Thymus (tissue), 11 donors: Measurements from ENCODE around the gene KDELR1. TPM values are rescaled to one million over a fixed set of nuclear protein-coding genes. Genes with fewer than 3 reads are reported as not detected.
A peak's percentile ranks its signal among the peaks of the same experiment; 100 is the strongest.

ENCODE experiments used
- DNase-seq, 9 donors: peaks; one replicate each; pipeline ENCODE4 v3.0.0-alpha.2; 2013; ENCODE audit warnings: low spot score in 9 of 9, low read depth in 6 of 9, missing footprints in 1 of 9
- H3K27ac ChIP-seq, 2 donors: one replicate each; pipeline ENCODE4 v1.5.1; 2013; ENCODE audit warnings: control low read depth in 1 of 2, low read depth in 1 of 2, low read length in 1 of 2, mild to moderate bottlenecking in 1 of 2, moderate library complexity in 1 of 2
- H3K27me3 ChIP-seq, 2 donors: one replicate each; pipeline ENCODE4 v1.5.1; 2013; ENCODE audit warnings: low read length in 1 of 2; ENCODE audit not compliant: control insufficient read depth in 2 of 2, insufficient read depth in 1 of 2
- H3K36me3 ChIP-seq, 2 donors: one replicate each; pipeline ENCODE4 v1.5.1; 2013; ENCODE audit warnings: low read length in 1 of 2, mild to moderate bottlenecking in 1 of 2, moderate library complexity in 1 of 2; ENCODE audit not compliant: control insufficient read depth in 2 of 2, insufficient read depth in 2 of 2
- H3K4me1 ChIP-seq, 2 donors: one replicate each; pipeline ENCODE4 v1.5.1; 2013; ENCODE audit warnings: low read length in 2 of 2; ENCODE audit not compliant: control insufficient read depth in 2 of 2, insufficient read depth in 2 of 2
- H3K4me3 ChIP-seq, 2 donors: one replicate each; pipeline ENCODE4 v1.5.1; 2013; ENCODE audit warnings: low read length in 2 of 2, control low read depth in 1 of 2, mild to moderate bottlenecking in 1 of 2
- H3K9me3 ChIP-seq, 2 donors: one replicate each; pipeline ENCODE4 v1.5.1; 2013; ENCODE audit warnings: low read length in 1 of 2, mild to moderate bottlenecking in 1 of 2; ENCODE audit not compliant: control insufficient read depth in 2 of 2, insufficient read depth in 1 of 2
- WGBS: extraction: QIAGEN DNeasy Blood & Tissue Kit; methylation state at CpG from one replicate; pipeline ENCODE4 v1.1.7; 2013; 5-methylcytosine and 5-hydroxymethylcytosine counted together
- polyA plus RNA-seq: library from polyadenylated mRNA; stranded (reverse); fragments of 200-250 nt; gene quantifications from one replicate; pipeline ENCODE4 v1.2.3, GENCODE V29; 2013
- total RNA-seq: library from RNA; stranded (reverse); fragments of 120-200 nt; gene quantifications from one replicate; pipeline ENCODE4 v1.2.4, GENCODE V29; 2013
- donor health status: healthy.

KDELR1 gene
- total and polyA plus RNA-seq, 2 donors = 20.7 to 81.0 TPM

DNA sequence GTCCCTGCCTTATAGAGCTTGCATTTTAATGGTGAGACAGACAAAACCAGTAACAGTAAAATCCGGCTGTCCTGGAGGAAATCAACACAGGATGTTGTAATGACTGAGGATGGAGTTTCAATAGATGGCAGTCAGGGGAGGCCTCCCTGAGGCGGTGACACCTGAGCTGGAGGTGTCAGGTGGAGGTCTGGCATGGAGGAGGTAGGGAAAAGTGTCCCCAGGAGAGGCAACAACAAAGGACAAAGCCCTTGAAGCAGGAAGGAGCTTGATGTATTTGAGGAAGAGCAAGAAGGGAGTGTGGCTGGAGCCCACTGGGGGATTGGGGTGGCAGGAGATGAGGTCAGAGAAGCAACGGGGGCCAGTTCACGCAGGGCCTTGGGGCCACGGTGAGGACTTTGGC is 9.9 kb upstream of the KDELR1 start:
- H3K27me3 ChIP-seq = peaks cover 29 to 46% of the 10 kb centered on the region in 2 donors
- peaks cover 6 to 14% of the 10 kb centered on the region in 2 donors for H3K4me1 ChIP-seq
- no peak overlapping the region for H3K27ac ChIP-seq
- WGBS = 91% methylated on average over 5 of the region's 5 CpGs
- no peak for DNase-seq
- H3K9me3 ChIP-seq = peaks cover 1 to 5% of the 10 kb centered on the region in 2 donors
- H3K4me3 ChIP-seq = no peak overlapping the region
- no peaks in the 10 kb centered on the region for H3K36me3 ChIP-seq

DNA sequence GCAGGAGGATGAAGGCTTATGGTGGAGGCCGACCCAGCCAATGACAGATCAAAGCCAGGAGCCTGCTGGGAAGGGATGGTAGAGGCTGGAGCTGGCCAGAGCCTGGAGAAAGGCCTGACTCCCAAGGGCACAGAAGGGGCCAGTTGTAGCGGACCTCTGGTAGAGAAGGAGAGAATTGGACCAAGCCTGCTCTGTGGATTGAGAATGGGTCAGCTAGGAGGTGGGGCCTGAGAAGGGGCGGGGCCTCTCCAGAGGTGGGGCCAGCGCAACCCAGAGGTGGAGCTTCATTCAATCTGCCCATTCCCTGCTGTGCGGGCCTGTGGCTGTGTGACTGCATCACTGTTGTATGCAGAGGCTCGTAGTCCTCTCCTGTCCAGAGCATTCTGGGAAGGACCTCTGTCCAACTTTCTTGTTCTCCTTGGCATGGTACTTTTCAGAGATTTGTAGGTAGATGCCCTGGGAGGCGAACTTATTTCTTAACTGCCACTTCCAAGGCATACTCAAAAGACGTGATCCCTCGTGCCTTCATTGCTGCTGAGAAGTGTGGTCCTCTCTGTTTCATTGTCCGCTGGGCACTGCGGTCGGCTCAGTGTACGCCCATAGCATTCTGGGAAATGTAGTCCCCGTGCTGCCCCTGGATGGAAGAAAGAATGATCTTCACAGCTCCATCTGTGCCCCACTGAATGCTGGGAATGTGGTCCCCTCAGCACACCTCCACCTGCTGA is 8.8 kb upstream of the KDELR1 start:
- H3K27me3 ChIP-seq = peaks cover 40 to 52% of the 10 kb centered on the region in 2 donors
- no peaks in the 10 kb centered on the region for H3K36me3 ChIP-seq
- 67% methylated on average over 14 of the region's 14 CpGs for WGBS
- no peak for DNase-seq
- H3K27ac ChIP-seq = no peak overlapping the region
- H3K9me3 ChIP-seq = peaks cover 1 to 5% of the 10 kb centered on the region in 2 donors
- peaks cover 6 to 14% of the 10 kb centered on the region in 2 donors for H3K4me1 ChIP-seq
- no peak overlapping the region for H3K4me3 ChIP-seq

DNA sequence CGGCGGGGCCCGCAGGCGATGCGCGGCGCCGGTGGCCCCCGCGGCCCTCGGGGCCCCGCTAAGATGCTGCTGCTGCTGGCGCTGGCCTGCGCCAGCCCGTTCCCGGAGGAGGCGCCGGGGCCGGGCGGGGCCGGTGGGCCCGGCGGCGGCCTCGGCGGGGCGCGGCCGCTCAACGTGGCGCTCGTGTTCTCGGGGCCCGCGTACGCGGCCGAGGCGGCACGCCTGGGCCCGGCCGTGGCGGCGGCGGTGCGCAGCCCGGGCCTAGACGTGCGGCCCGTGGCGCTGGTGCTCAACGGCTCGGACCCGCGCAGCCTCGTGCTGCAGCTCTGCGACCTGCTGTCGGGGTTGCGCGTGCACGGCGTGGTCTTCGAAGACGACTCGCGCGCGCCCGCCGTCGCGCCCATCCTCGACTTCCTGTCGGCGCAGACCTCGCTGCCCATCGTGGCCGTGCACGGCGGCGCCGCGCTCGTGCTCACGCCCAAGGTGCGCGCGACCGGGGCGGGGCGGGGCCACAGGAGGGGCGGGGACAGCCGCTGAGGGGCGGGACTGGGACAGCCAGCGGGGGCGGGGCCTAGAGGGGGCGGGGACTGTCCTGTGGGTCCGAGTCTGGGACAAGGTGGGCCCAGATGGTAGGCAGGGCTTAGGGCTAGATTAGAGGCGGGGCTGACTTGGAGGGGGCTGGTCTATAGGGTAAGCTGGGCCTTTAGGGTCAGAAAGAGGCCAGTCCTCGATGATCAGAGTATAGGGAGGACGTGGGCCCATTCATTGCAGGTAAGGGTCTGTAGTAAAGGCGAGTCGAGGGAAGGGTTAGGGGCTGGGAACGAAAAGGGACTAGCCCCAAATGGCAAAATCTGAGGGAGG is 7.3 kb upstream of the KDELR1 start:
- peaks cover 56 to 66% of the 10 kb centered on the region in 2 donors for H3K27me3 ChIP-seq
- peaks cover 6 to 25% of the 10 kb centered on the region in 2 donors for H3K4me1 ChIP-seq
- WGBS = 7% methylated on average over 104 of the region's 104 CpGs
- no peak overlapping the region for H3K27ac ChIP-seq
- peak overlapping the region in 1 of 2 donors; percentile 62 for H3K4me3 ChIP-seq
- peak in 7 of 9 donors; percentile 44 to 81 (median 58) for DNase-seq
- H3K9me3 ChIP-seq = peaks cover 1 to 5% of the 10 kb centered on the region in 2 donors
- no peaks in the 10 kb centered on the region for H3K36me3 ChIP-seq

DNA sequence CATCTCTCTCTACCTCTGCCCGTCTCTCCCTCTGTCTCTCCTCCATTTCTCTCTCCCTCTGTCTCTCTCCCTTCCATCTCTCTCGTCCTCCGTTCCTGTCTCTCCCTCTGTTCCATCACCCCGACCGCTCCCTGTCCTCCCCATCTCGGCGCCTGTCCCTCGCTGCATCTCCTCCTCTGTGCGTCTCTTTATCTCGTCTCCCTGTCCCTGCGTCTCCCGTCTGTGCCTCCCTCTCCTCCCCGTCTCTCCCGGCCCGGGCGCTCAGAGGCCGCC is 6.7 kb upstream of the KDELR1 start:
- peaks cover 61 to 71% of the 10 kb centered on the region in 2 donors for H3K27me3 ChIP-seq
- peaks cover 1 to 5% of the 10 kb centered on the region in 2 donors for H3K9me3 ChIP-seq
- DNase-seq = no peak
- H3K36me3 ChIP-seq = no peaks in the 10 kb centered on the region
- peak overlapping the region; percentile 16 to 62 for H3K4me3 ChIP-seq
- 6% methylated on average over 17 of the region's 17 CpGs for WGBS
- H3K4me1 ChIP-seq = peaks cover 6 to 22% of the 10 kb centered on the region in 2 donors
- no peak overlapping the region for H3K27ac ChIP-seq

DNA sequence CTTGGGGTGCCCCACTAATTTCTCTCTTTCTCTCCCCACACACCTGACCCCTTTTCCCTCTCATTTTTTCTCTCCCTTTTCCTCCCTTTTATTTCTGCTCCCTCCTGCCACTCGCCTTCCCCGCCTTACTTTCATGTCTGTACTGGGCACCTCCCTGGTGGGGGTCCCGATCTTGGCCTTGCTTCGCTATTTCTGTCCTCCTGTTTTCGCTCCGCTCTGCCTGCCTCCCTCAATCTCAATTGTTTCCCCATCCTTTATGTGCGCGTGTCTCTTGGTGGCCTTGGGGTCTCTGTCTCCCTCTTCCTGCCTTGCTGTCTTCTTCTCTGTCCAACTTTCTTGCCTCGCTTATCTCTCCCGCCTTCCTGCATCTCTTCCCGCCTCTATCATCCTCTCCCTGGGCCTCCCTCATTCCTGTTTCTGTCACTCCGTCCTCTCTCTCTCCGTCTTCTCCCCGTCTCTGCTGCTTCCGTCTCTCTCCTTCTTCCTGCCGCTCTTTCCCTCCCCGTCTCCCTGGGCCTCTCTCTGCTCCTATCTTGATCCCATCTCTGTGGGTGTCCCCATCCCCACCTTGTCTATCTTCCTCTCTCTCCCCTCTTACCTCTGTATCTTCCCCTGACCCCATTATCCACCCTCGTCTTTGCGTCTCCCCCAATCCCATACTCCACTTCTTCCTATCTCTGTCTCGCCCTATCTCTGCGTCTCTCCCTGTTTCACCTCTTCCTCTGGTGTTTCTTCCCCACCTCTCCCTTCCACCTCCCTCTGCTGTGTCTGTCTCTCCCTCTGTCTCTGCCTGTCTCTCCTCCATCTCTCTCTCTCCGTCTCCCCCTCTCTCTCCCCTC is 6.1 kb upstream of the KDELR1 start:
- 45% methylated on average over 22 of the region's 22 CpGs for WGBS
- peak overlapping the region; percentile 16 to 62 for H3K4me3 ChIP-seq
- peaks cover 67 to 77% of the 10 kb centered on the region in 2 donors for H3K27me3 ChIP-seq
- H3K9me3 ChIP-seq = peaks cover 1 to 5% of the 10 kb centered on the region in 2 donors
- peaks cover 6 to 22% of the 10 kb centered on the region in 2 donors for H3K4me1 ChIP-seq
- no peaks in the 10 kb centered on the region for H3K36me3 ChIP-seq
- no peak for DNase-seq
- H3K27ac ChIP-seq = no peak overlapping the region

DNA sequence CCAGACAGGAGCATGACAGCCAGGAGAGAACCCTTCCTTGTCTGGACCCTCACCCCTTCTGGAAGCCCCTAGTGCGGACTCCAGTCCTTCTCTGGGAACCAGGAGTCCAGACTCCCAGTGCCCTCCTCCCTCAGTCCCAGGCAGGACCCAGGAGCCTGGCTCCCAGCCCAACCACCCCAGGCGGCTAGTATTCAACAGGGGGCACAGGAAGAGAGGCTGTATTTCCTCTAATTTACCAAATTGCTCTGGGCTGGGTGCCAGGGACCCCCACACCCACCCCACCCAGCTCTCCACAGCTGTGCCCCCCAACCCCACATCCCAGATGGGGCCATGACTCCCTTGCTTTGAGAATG is 5.4 kb upstream of the KDELR1 start:
- H3K36me3 ChIP-seq = no peaks in the 10 kb centered on the region
- H3K4me3 ChIP-seq = no peak overlapping the region
- H3K4me1 ChIP-seq = peaks cover 6 to 23% of the 10 kb centered on the region in 2 donors
- peaks cover 1 to 5% of the 10 kb centered on the region in 2 donors for H3K9me3 ChIP-seq
- H3K27me3 ChIP-seq = peaks cover 70 to 84% of the 10 kb centered on the region in 2 donors
- WGBS = 51% methylated on average over 2 of the region's 2 CpGs
- DNase-seq = no peak
- no peak overlapping the region for H3K27ac ChIP-seq

DNA sequence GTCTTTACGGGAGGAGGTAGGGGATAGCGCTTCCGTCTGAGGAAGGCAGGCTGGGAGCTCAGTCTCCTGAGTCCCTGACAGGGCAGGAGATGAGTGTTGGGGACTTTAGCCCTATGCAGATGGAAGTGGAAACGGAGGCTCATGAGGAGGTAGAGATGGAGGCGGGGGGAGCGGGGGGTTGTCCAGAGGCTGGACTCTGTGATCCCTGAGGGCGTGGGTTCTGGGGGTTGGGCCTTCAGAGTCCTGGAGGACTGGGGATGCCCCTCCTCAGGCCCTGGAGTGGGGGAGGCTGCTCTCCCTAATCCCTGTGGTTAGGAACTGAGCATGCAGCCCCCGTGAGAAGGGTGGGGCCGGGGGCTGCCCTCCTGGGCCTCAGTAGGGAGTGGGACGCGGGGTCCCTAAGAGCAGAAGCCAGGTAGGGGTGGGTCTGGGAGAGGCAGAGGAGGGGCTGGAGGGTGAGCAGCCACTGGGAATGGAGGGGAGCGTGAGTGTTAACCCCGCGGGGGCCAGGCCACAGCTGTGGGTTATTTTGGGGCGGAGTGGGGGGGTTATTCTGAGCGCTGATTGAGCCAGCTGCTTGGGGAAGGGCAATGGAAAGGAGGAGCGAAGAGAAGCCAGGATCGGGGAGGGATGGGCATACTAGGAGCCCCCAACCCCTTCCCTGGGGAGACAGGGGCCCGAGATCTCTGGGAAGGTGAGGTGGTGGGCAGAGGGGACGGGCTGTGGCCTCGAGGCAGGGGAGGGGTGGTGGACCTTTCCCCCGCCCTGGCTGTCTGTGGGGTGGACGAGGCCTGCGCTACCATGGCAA is 4.9 kb upstream of the KDELR1 start:
- Histone ChIP-seq H3K27ac (no peak overlapping the region), H3K4me1 (peaks cover 6 to 26% of the 10 kb centered on the region in 2 donors)
- no peak for DNase-seq

DNA sequence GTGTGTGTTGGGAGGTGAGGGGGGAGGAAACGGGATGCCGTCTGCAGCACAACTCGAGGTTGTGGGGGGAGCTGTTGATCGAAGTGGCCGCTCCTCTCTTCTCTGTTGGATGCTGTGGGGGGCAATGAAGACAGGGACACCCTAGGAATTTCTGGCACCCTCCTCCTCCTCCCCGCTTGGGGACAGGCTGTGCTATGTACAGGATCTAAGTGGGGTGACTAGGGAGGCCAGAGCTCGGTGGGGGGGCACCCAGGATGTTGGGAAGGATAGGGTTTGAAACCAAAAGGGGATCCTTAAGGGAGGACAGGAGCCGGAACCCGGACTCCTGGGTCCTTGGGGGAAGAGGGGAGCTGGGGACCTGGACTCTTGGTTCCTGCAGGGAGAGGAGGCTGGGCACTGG is 4.1 kb upstream of the KDELR1 start:
- Histone ChIP-seq H3K9me3 (peaks cover 1 to 5% of the 10 kb centered on the region in 2 donors), H3K27me3 (peaks cover 70 to 87% of the 10 kb centered on the region in 2 donors), H3K4me1 (peaks cover 6 to 27% of the 10 kb centered on the region in 2 donors), H3K36me3 (no peaks in the 10 kb centered on the region), H3K4me3 (no peak overlapping the region), H3K27ac (no peak overlapping the region)
- WGBS = 33% methylated on average over 9 of the region's 9 CpGs
- DNase-seq = no peak

More for the DNA sequence above, 4.9 kb upstream of the KDELR1 start:
- no peak overlapping the region for H3K4me3 ChIP-seq
- H3K36me3 ChIP-seq = no peaks in the 10 kb centered on the region
- WGBS = 66% methylated on average over 24 of the region's 24 CpGs
- H3K27me3 ChIP-seq = peaks cover 70 to 87% of the 10 kb centered on the region in 2 donors
- H3K9me3 ChIP-seq = peaks cover 1 to 5% of the 10 kb centered on the region in 2 donors
